HG02885 (cell line): Measurements from ENCODE around the gene BLACAT1.
"Not testable (repeated sequence)": the region's sequence is repeated elsewhere in the genome, so short reads cannot be mapped to it uniquely, and the experiment has no call there.

Source experiments
- ATAC-seq: cut with Tn5 transposase; IDR thresholded peaks from one replicate; pipeline ENCODE4 v1.9.1; 2021; ENCODE audit warnings: mild to moderate bottlenecking; ENCODE audit not compliant: unreplicated experiment, poor library complexity

Gene BLACAT1

DNA sequence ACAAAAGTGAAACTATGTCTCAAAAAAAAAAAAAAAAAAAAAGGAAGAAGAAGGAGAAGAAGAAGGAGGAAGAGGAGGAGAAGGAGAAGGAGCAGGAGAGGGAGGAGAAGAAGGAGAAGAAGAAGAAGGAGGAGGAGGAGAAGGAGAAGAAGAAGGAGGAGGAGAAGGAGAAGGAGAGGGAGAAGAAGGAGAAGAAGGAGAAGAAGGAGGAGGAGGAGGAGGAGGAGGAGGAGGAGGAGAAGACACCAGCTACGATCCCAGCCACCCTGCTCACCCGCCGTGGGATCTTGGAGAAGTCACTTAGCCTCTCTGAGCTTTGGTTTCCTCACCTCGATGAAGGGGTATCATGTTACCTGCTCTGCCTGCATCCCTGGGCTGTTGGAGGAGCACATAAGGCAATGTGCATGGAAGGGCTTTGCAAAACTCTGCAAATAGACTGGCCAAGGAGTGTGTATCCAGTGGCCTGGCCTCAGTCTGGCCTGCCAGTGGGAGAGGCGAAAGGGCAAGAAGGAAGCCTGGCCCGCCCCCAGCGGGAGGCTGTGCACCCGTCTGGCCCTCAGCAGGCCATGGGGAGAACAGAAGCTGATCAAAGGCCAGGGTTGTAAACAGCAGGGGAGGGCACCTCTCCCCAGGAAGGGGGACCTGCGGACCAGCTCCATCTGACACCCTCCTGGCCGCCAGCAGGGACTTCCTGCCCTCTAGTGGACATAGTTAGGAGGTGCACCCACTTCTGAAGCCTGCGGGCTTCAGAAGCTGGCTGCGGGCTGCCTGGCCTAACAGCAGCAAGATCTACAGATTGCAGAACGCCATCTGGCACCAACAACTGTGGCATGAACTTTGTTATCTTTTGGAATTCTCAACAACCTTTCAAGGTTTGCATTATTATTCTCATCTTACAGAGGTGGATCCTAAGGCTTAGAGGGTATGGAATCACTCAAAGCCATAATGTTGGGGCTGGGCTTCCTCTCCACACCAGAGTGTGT lies 29.4 kb upstream of the BLACAT1 start:
- no peak for ATAC-seq

DNA sequence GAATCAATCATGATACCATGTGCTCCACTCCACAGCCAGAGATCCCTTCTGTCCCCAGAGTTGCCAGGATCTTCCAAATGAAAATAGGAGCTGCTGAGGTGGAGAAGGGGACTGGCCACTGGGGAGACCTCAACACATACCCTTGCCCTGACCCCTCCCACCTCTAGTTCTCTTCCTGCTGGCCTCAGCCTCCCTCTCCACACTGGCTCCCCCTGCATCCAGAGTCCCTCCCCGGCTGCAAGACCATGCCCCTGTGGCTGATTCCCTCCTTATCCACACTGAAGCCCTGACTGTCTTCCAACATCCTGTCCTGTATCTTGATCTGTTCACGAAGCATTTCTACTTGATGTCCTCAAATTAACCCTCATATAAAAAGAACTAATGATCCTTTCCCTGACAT lies 27.5 kb upstream of the BLACAT1 start:
- ATAC-seq: no peak

DNA sequence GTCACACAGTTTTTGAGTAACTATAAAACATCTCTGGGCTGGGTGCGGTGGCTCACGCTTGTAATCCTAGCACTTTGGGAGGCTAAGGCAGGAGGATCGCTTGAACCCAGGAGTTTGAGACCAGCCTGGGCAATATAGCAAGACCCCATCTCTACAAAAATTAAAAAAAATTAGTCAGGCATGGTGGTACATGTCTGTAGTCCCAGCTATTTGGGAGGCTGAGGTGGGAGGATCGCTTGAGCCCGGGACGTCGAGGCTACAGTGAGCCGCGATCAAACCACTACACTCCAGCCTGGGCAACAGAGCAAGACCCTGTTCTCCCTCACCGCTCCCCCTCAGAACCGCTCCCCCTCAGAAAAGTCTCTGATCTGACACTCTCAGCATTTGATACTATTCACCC lies 26.7 kb upstream of the BLACAT1 start:
- not testable (repeated sequence) for ATAC-seq

DNA sequence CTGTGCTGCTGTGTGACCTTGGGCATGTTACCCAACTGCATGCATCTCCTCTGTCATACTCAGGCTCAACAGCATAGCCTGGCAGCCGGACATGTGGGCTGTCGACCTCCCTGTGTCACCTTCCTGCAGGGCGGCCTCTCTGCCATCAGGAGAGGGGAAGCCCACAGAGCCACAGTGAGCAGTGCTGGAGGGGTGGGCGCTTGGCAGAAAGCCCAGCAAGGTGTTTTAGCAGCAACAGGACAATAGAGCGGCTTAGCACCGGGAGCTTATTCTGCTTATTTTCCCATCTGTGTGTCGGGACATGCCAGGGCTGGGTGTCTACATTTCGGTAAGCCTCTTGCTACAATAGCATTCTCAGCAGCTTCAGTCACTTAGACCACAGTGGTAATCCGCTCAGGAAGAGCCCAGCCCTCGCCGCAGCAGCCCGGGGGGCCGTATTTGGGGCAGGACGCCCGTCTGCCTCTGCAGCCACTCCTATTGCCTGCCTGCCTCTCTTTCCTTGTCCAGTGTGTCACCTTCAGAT lies 25.8 kb upstream of the BLACAT1 start:
- no peak for ATAC-seq

GRCh38 chr1:205481218-205481617 lies 25.4 kb upstream of the BLACAT1 start:
- peak; percentile 9 for ATAC-seq

DNA sequence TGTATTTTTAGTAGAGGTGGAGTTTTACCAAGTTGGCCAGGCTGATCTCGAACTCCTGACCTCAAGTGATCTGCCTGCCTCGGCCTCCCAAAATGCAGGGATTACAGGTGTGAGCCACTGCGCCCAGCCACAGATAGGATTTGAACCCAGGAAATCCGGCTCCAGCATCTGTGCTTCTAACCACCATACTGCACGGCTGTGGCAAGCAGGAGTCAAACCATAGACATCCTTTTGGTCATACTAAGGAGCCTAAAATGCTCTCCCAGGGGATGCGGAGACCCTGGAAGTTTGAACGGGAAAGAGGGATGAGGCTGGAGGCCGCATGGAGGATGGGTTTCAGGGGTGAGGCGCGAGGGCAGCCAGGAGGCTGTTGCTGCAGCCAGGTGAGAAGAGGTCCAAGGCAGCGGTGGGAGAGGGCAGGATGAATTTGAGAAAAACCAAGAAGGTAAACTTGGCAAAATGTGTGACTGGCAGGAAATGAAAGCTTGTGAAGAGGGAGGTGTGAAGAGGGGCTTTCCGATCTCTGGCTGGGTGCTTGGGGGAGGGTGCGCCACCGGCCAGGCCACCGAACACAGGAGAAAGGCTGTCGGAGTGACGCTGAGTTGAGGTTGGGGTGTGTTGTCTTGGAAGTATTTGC lies 24.6 kb upstream of the BLACAT1 start:
- peak; percentile 53 for ATAC-seq

GRCh38 chr1:205478985-205479384 lies 23.1 kb upstream of the BLACAT1 start:
- not testable (repeated sequence) for ATAC-seq

DNA sequence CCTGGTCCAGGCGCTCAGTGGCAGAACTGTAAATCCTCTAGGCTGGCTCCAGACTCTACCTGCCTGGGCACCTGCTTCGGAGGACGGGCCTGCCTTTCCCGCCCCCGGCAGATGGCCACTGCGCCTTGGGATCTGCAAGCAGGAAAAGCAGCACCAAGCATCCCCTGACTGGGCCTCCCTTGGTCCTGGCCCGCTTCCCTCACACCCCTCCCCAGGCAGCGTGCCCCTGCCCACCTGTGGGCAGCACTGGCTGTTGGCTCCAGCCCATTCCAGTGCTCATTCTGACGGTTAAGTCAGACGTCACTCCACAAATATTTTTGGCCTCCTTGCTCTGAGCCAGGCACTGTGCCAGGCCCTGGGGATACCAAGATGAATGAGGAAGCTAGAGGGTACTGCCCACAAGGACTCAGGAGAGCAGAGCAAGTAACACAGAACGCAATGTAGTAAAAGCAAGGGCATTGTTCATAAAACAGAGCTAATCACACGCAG lies 22.0 kb upstream of the BLACAT1 start:
- ATAC-seq: no peak

DNA sequence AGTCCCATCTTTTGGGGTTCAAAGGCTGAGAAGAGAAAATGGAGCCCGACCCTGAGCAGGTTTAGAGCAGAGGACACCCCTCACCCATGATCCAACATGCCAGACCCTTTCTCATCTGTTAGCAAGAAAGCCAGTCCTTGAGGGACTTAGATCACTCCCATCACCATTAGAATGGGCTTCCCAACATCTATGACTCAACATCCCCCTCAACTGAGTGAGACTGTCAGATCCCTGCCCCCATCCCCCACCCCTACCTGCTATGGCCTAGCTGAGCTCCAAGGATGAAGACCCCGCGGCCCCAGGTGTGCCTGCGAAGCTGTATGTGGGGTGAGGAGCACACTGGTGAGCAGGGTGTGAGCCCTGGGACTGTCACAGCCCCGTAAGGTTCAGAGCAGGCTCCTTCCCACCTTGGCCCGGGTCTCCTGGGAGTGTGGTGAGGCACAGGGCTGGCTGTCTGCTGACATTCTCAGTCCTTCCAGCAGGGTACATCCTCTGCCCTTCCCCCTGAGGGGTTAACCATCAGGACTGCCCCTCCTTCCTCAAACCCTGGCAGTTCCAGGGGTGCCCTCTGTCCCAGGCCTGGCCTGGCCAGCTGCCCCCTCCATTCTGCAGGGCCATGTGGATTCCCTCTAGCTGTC lies 21.4 kb upstream of the BLACAT1 start:
- no peak for ATAC-seq

GRCh38 chr1:205476648-205477047 lies 20.8 kb upstream of the BLACAT1 start:
- no peak for ATAC-seq

GRCh38 chr1:205475855-205476254 lies 20.0 kb upstream of the BLACAT1 start:
- ATAC-seq: no peak

DNA sequence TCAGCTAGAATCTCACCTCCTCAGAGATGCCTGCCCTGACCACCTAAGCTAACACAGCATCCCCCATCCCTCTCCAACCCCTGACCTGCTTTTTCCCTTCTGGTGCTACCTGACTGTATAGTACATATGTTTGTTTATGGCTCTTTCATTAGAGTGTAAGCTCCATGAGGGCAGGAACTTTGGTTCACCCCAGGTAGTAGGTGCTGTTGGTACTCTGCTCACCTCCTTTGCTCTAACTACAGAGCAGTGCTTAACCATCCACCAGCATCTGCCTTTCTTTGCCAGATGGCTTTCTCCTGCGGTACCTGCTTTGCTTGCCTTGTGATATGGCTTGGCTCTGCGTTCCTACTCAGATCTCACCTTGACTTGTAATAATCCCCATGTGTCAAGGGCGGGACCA lies 18.7 kb upstream of the BLACAT1 start:
- no peak for ATAC-seq

DNA sequence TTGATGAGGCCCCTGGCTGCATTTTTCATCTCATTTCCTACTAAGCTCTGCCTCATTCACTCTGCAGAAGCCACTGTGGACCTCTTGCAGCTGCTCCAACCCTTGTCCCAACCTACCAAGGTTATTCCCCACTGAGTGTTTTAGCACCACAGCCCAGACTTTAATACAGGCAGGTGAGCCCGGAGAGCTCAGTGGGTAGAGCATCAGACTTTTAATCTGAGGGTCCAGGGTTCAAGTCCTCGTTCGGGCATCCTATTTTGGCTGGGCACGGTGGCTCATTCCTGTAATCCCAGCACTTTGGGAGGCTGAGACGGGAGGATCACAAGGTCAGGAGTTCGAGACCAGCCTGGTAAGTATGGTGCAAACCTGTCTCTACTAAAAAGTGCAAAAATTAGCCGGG lies 18.1 kb upstream of the BLACAT1 start:
- no peak for ATAC-seq

- ATAC-seq: no peak
Measured at GRCh38 chr1:205473475-205473874, 17.6 kb upstream of the BLACAT1 start.

GRCh38 chr1:205472737-205473441 lies 17.0 kb upstream of the BLACAT1 start:
- ATAC-seq: no peak

DNA sequence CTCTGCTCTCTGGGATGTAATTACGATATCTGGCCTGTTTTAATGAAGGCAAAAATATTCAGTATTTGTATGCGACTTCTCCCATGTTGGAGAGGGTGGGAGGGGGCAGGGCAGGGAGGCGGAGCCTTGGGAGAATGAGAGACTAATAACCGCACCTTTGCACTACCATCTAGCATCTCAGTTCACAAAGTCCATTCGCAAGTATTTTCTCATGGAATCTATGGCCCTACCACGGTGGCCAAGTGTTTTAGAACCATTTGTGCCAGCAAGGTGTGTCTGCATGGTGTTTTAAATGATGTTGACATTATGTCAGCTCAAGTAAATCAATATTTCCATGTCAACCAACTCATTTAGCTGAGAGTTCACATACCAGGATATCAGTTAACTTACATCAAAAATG lies 14.3 kb upstream of the BLACAT1 start:
- no peak for ATAC-seq

- ATAC-seq: no peak
Measured at GRCh38 chr1:205466595-205467220, 10.9 kb upstream of the BLACAT1 start.

GRCh38 chr1:205465392-205465791 lies 9.5 kb upstream of the BLACAT1 start:
- no peak for ATAC-seq

- no peak for ATAC-seq
Measured at GRCh38 chr1:205458777-205459566, 3.1 kb upstream of the BLACAT1 start.
